ENCODE data around the gene ABCG4. TPM values are rescaled to one million over a fixed set of nuclear protein-coding genes. Genes with fewer than 3 reads are reported as not detected.

ABCG4 gene
- total RNA-seq = 0.14 and 0.18 TPM in 2 replicates

GRCh38 chr11:119149018-119149785, at the start of gene ABCG4:
TSS of gene ABCG4 (plus strand) at chr11:119149052. CDS start at chr11:119149966, 914 bp downstream.

GRCh38 chr11:119101759-119102423, 47.0 kb upstream of the ABCG4 start, which contains the start of gene DPAGT1:
TSS of gene DPAGT1 (minus strand) at chr11:119101853. CDS start at chr11:119101655, 198 bp downstream.

GRCh38 chr11:119106564-119107537, 42.0 kb upstream of the ABCG4 start, which contains the start of gene C2CD2L:
TSS of gene C2CD2L (plus strand) at chr11:119107344. CDS start at chr11:119107742, 398 bp downstream.

GRCh38 chr11:119121008-119121810, 27.6 kb upstream of the ABCG4 start, which contains the start of gene HINFP:
TSS of gene HINFP (plus strand) at chr11:119121580. CDS start at chr11:119126945, 5,365 bp downstream.

GRCh38 chr11:119168471-119169281, 19.8 kb downstream of the ABCG4 start, which contains the start of gene NLRX1:
TSS of gene NLRX1 (plus strand) at chr11:119168725. CDS start at chr11:119171404, 2,679 bp downstream.

GRCh38 chr11:119205574-119206510, 57.0 kb downstream of the ABCG4 start, which contains the start of gene CBL:
TSS of gene CBL (plus strand) at chr11:119206339. CDS start at chr11:119206418, 79 bp downstream.

Other genes starting within 250 kb of the ABCG4 start
- 20.8 and 29.3 TPM in 2 replicates for gene BCL9L, start 223.1 kb upstream of the ABCG4 start, total RNA-seq
- gene UPK2, start 192.8 kb upstream of the ABCG4 start, total RNA-seq = not detected in 2 replicates
- gene FOXR1, start 177.3 kb upstream of the ABCG4 start, total RNA-seq = not detected in 2 replicates
- 20.6 and 21.8 TPM in 2 replicates for gene CENATAC, start 150.9 kb upstream of the ABCG4 start, total RNA-seq
- 746 and 870 TPM in 2 replicates for gene RPS25, start 130.7 kb upstream of the ABCG4 start, total RNA-seq
- 112 and 118 TPM in 2 replicates for gene TRAPPC4, start 130.3 kb upstream of the ABCG4 start, total RNA-seq
- 6.0 and 7.3 TPM in 2 replicates for gene SLC37A4, start 118.2 kb upstream of the ABCG4 start, total RNA-seq
- 126 and 138 TPM in 2 replicates for gene HYOU1, start 91.8 kb upstream of the ABCG4 start, total RNA-seq
- 30.7 and 31.9 TPM in 2 replicates for gene VPS11, start 81.2 kb upstream of the ABCG4 start, total RNA-seq
- 4.7 and 6.7 TPM in 2 replicates for gene HMBS, start 64.2 kb upstream of the ABCG4 start, total RNA-seq
- 9.5 and 14.4 TPM in 2 replicates for gene DPAGT1, start 47.2 kb upstream of the ABCG4 start, total RNA-seq
- gene C2CD2L, start 41.7 kb upstream of the ABCG4 start, total RNA-seq = 1.7 and 1.8 TPM in 2 replicates
- 12.7 and 14.3 TPM in 2 replicates for gene HINFP, start 27.5 kb upstream of the ABCG4 start, total RNA-seq
- 14.4 and 17.7 TPM in 2 replicates for gene NLRX1, start 19.7 kb downstream of the ABCG4 start, total RNA-seq
- gene NHERF4, start 36.4 kb downstream of the ABCG4 start, total RNA-seq = 0.14 and 0.18 TPM in 2 replicates
- gene CBL, start 57.3 kb downstream of the ABCG4 start, total RNA-seq = 4.7 TPM in 2 replicates
- gene MCAM, start 168.1 kb downstream of the ABCG4 start, total RNA-seq = 11.2 and 15.5 TPM in 2 replicates
- gene RNF26, start 185.5 kb downstream of the ABCG4 start, total RNA-seq = 2.8 and 4.3 TPM in 2 replicates
- 17.5 and 34.5 TPM in 2 replicates for gene C1QTNF5, start 191.8 kb downstream of the ABCG4 start, total RNA-seq
- gene MFRP, start 197.7 kb downstream of the ABCG4 start, total RNA-seq = not detected in 2 replicates
- gene USP2, start 232.6 kb downstream of the ABCG4 start, total RNA-seq = 0.09 and 0.14 TPM in 2 replicates

Measured in smooth muscle cell of bladder (primary cell).